Subcutaneous adipose tissue (tissue), 4 donors: Measurements from ENCODE around the gene DOCK4. TPM values are rescaled to one million over a fixed set of nuclear protein-coding genes. Genes with fewer than 3 reads are reported as not detected.

Source experiments
- CTCF ChIP-seq: fragments of 450-650 bp; IDR thresholded peaks from one replicate; pipeline ENCODE4 v1.5.1; 2016; ENCODE audit warnings: low read depth, mild to moderate bottlenecking, control low read depth, antibody characterized with exemption, moderate library complexity
- total RNA-seq, 4 donors: library from RNA; depleted of rRNA; stranded (reverse); fragments of >200 nt; gene quantifications; one replicate each; pipeline ENCODE4 v1.1.0, GENCODE V29; 2016

Gene DOCK4
- total RNA-seq, 4 donors from 2014 or later, result 44.3 to 59.3 (median 52.5) TPM

- no peak for TF ChIP-seq CTCF
These were observed 1.5 kb downstream of the DOCK4 start for GRCh38 chr7:112204499-112205342.

GRCh38 chr7:112203365-112203739 is 2.8 kb downstream of the DOCK4 start:
- TF ChIP-seq CTCF, result no peak

GRCh38 chr7:112202816-112203215 is 3.4 kb downstream of the DOCK4 start:
- no peak for TF ChIP-seq CTCF

GRCh38 chr7:112201839-112202238 is 4.4 kb downstream of the DOCK4 start:
- no peak for TF ChIP-seq CTCF

- TF ChIP-seq CTCF, result no peak
These were observed 4.8 kb downstream of the DOCK4 start for GRCh38 chr7:112201411-112201810.

- no peak for TF ChIP-seq CTCF
These were observed 6.5 kb downstream of the DOCK4 start for GRCh38 chr7:112199672-112200071.

- no peak for TF ChIP-seq CTCF
These were observed 7.1 kb downstream of the DOCK4 start for GRCh38 chr7:112199035-112199655.
